ENCODE measurements around the gene TWF2. TPM values are rescaled to one million over a fixed set of nuclear protein-coding genes. Genes with fewer than 3 reads are reported as not detected.
A peak's percentile ranks its signal among the peaks of the same experiment; 100 is the strongest.

Gene TWF2
- total and polyA plus RNA-seq, 2 of the 13 experiments (the other 11 are each of a cell fraction or from before 2014, with no cell fraction given), result 45.5 to 108 TPM

- no peak for TF ChIP-seq ZNF513 (CRISPR knock-in tag; conservative IDR thresholded peaks at IDR 0.05)
- no peak for TF ChIP-seq PAWR (CRISPR knock-in tag; IDR thresholded peaks at IDR 0.05; ENCODE audit: borderline replicate concordance)
- peak; percentile 38; the same call in 1 of the 2 replicates for TF ChIP-seq TFDP2 (CRISPR knock-in tag; IDR thresholded peaks at IDR 0.05)
- peak in 1 of 2 experiments; percentile 84; a peak in 2 of 4 replicates for TF ChIP-seq NR2F1 (CRISPR knock-in tag; IDR thresholded peaks at IDR 0.05)
- TF ChIP-seq MXD1 (CRISPR knock-in tag; IDR thresholded peaks at IDR 0.05), result peak; percentile 56; the same call in 1 of the 2 replicates
- TF ChIP-seq MTF2 (CRISPR knock-in tag; IDR thresholded peaks at IDR 0.05; ENCODE audit: borderline replicate concordance), result no peak
- TF ChIP-seq KAT8 (CRISPR knock-in tag; IDR thresholded peaks at IDR 0.05), result no peak
- TF ChIP-seq REL (CRISPR knock-in tag; conservative IDR thresholded peaks at IDR 0.05), result 0 out of 2 replicates have a peak, but pooled peaks have one; percentile 19
- TF ChIP-seq ZNF577 (CRISPR knock-in tag; IDR thresholded peaks at IDR 0.05; ENCODE audit: borderline replicate concordance, low read depth), result no peak
- TF ChIP-seq PLRG1 (conservative IDR thresholded peaks at IDR 0.05), result no peak
- no peak for TF ChIP-seq ZSCAN29 (CRISPR knock-in tag; conservative IDR thresholded peaks at IDR 0.05)
- TF ChIP-seq KMT2A (CRISPR knock-in tag; IDR thresholded peaks at IDR 0.05), result peak; percentile 76
- TF ChIP-seq HOXA3 (CRISPR knock-in tag; IDR thresholded peaks at IDR 0.05), result no peak
- TF ChIP-seq ZNF367 (CRISPR knock-in tag; IDR thresholded peaks at IDR 0.05; ENCODE audit: borderline replicate concordance), result no peak
- no peak for TF ChIP-seq PTBP1 (IDR thresholded peaks at IDR 0.05; ENCODE audit: low read depth, low read length, poor library complexity, severe bottlenecking)
- TF ChIP-seq ZBTB42 (CRISPR knock-in tag; IDR thresholded peaks at IDR 0.05), result no peak
- no peak for TF ChIP-seq BORCS8-MEF2B (CRISPR knock-in tag; IDR thresholded peaks at IDR 0.05)
- no peak for TF ChIP-seq ZBTB26 (CRISPR knock-in tag; IDR thresholded peaks at IDR 0.05; ENCODE audit: borderline replicate concordance)
- TF ChIP-seq ZBTB37 (CRISPR knock-in tag; IDR thresholded peaks at IDR 0.05), result no peak
- peak; percentile 10; the same call in 1 of the 2 replicates for TF ChIP-seq SOX5 (CRISPR knock-in tag; IDR thresholded peaks at IDR 0.05; ENCODE audit: borderline replicate concordance)
- peak; percentile 15; the same call in 1 of the 2 replicates for TF ChIP-seq ZMYM4 (CRISPR knock-in tag; IDR thresholded peaks at IDR 0.05)
- no peak for TF ChIP-seq SRY (CRISPR knock-in tag; IDR thresholded peaks at IDR 0.05)
- 0 out of 2 replicates have a peak, but pooled peaks have one; percentile 27 for TF ChIP-seq ZNF605 (CRISPR knock-in tag; IDR thresholded peaks at IDR 0.05)
- no peak for TF ChIP-seq ZNF558 (CRISPR knock-in tag; IDR thresholded peaks at IDR 0.05; ENCODE audit: borderline replicate concordance)
Observed at GRCh38 chr3:52277071-52277964, 38.4 kb upstream of the TWF2 start (continued).
